Measurements from ENCODE around the gene FOXG1.

Gene FOXG1

GRCh38 chr14:28763751-28764256 lies 2.8 kb upstream of the FOXG1 start:
- peaks cover 2% of the 10 kb centered on the region; the same call in 1 of the 2 replicates for H3K9me3 ChIP-seq (ENCODE audit: insufficient read depth, low read depth, low read length)
- no peak overlapping the region for H3K4me3 ChIP-seq (ENCODE audit: low read length)
- peaks cover 5% of the 10 kb centered on the region; the same call in 1 of the 2 replicates for H3K4me1 ChIP-seq (ENCODE audit: insufficient read depth, low read length)
- no peak overlapping the region for H3K27ac ChIP-seq (ENCODE audit: low read length)
- no peaks in the 10 kb centered on the region for H3K36me3 ChIP-seq (ENCODE audit: insufficient read depth, low read depth, low read length)
- H3K9ac ChIP-seq (ENCODE audit: low read depth, low read length), result no peak overlapping the region
- peaks cover 89% of the 10 kb centered on the region for H3K27me3 ChIP-seq (ENCODE audit: insufficient read depth, low read length)

- peaks cover 89% of the 10 kb centered on the region for H3K27me3 ChIP-seq (ENCODE audit: insufficient read depth, low read length)
- no peak overlapping the region for H3K9ac ChIP-seq (ENCODE audit: low read depth, low read length)
- H3K9me3 ChIP-seq (ENCODE audit: insufficient read depth, low read depth, low read length), result peaks cover 2% of the 10 kb centered on the region; the same call in 1 of the 2 replicates
- H3K4me3 ChIP-seq (ENCODE audit: low read length), result no peak overlapping the region; the same call in 1 of the 2 replicates
- H3K27ac ChIP-seq (ENCODE audit: low read length), result no peak overlapping the region
- H3K4me1 ChIP-seq (ENCODE audit: insufficient read depth, low read length), result peaks cover 5% of the 10 kb centered on the region; the same call in 1 of the 2 replicates
- H3K36me3 ChIP-seq (ENCODE audit: insufficient read depth, low read depth, low read length), result no peaks in the 10 kb centered on the region
These were observed 2.1 kb upstream of the FOXG1 start for GRCh38 chr14:28764257-28765160.

- no peaks in the 10 kb centered on the region for H3K4me1 ChIP-seq (ENCODE audit: insufficient read depth, low read length)
- no peak overlapping the region for H3K27ac ChIP-seq (ENCODE audit: low read length)
- H3K36me3 ChIP-seq (ENCODE audit: insufficient read depth, low read depth, low read length), result no peaks in the 10 kb centered on the region
- peaks cover 89% of the 10 kb centered on the region for H3K27me3 ChIP-seq (ENCODE audit: insufficient read depth, low read length)
- H3K9ac ChIP-seq (ENCODE audit: low read depth, low read length), result no peak overlapping the region; the same call in 1 of the 2 replicates
- peaks cover 2% of the 10 kb centered on the region; the same call in 1 of the 2 replicates for H3K9me3 ChIP-seq (ENCODE audit: insufficient read depth, low read depth, low read length)
- peak overlapping the region; percentile 68 for H3K4me3 ChIP-seq (ENCODE audit: low read length)
These were observed 1.3 kb upstream of the FOXG1 start for GRCh38 chr14:28765169-28765830.

- Histone ChIP-seq H3K36me3 (ENCODE audit: insufficient read depth, low read depth, low read length) (no peaks in the 10 kb centered on the region), H3K4me1 (ENCODE audit: insufficient read depth, low read length) (no peaks in the 10 kb centered on the region), H3K27ac (ENCODE audit: low read length) (no peak overlapping the region), H3K9ac (ENCODE audit: low read depth, low read length) (peak overlapping the region; percentile 6; the same call in 1 of the 2 replicates), H3K9me3 (ENCODE audit: insufficient read depth, low read depth, low read length) (no peaks in the 10 kb centered on the region; the same call in 1 of the 2 replicates), H3K27me3 (ENCODE audit: insufficient read depth, low read length) (peaks cover 89% of the 10 kb centered on the region), H3K4me3 (ENCODE audit: low read length) (peak overlapping the region; percentile 68)
These were observed 637 bp upstream of the FOXG1 start for GRCh38 chr14:28765831-28766468.

- H3K9ac ChIP-seq (ENCODE audit: low read depth, low read length), result no peak overlapping the region
- H3K27me3 ChIP-seq (ENCODE audit: insufficient read depth, low read length), result peaks cover 89% of the 10 kb centered on the region
- no peaks in the 10 kb centered on the region for H3K9me3 ChIP-seq (ENCODE audit: insufficient read depth, low read depth, low read length)
- H3K27ac ChIP-seq (ENCODE audit: low read length), result no peak overlapping the region
- no peaks in the 10 kb centered on the region for H3K36me3 ChIP-seq (ENCODE audit: insufficient read depth, low read depth, low read length)
- H3K4me3 ChIP-seq (ENCODE audit: low read length), result peak overlapping the region; percentile 62; the same call in 1 of the 2 replicates
- no peaks in the 10 kb centered on the region for H3K4me1 ChIP-seq (ENCODE audit: insufficient read depth, low read length)
These were observed 654 bp downstream of the FOXG1 start for GRCh38 chr14:28767030-28767852.

GRCh38 chr14:28767853-28768741 lies 1.5 kb downstream of the FOXG1 start:
- Histone ChIP-seq H3K4me1 (ENCODE audit: insufficient read depth, low read length) (no peaks in the 10 kb centered on the region), H3K9me3 (ENCODE audit: insufficient read depth, low read depth, low read length) (no peaks in the 10 kb centered on the region), H3K36me3 (ENCODE audit: insufficient read depth, low read depth, low read length) (no peaks in the 10 kb centered on the region), H3K27me3 (ENCODE audit: insufficient read depth, low read length) (peaks cover 89% of the 10 kb centered on the region), H3K9ac (ENCODE audit: low read depth, low read length) (no peak overlapping the region), H3K4me3 (ENCODE audit: low read length) (peak overlapping the region; percentile 62), H3K27ac (ENCODE audit: low read length) (no peak overlapping the region)

- Histone ChIP-seq H3K9me3 (ENCODE audit: insufficient read depth, low read depth, low read length) (no peaks in the 10 kb centered on the region), H3K4me1 (ENCODE audit: insufficient read depth, low read length) (peaks cover 3% of the 10 kb centered on the region; the same call in 1 of the 2 replicates), H3K9ac (ENCODE audit: low read depth, low read length) (no peak overlapping the region), H3K4me3 (ENCODE audit: low read length) (no peak overlapping the region), H3K27me3 (ENCODE audit: insufficient read depth, low read length) (peaks cover 89% of the 10 kb centered on the region), H3K36me3 (ENCODE audit: insufficient read depth, low read depth, low read length) (no peaks in the 10 kb centered on the region), H3K27ac (ENCODE audit: low read length) (no peak overlapping the region)
These were observed 2.8 kb downstream of the FOXG1 start for GRCh38 chr14:28769276-28769880.

- Histone ChIP-seq H3K36me3 (ENCODE audit: insufficient read depth, low read depth, low read length) (no peaks in the 10 kb centered on the region), H3K4me3 (ENCODE audit: low read length) (no peak overlapping the region), H3K9ac (ENCODE audit: low read depth, low read length) (no peak overlapping the region), H3K27me3 (ENCODE audit: insufficient read depth, low read length) (peaks cover 89% of the 10 kb centered on the region), H3K9me3 (ENCODE audit: insufficient read depth, low read depth, low read length) (no peaks in the 10 kb centered on the region), H3K4me1 (ENCODE audit: insufficient read depth, low read length) (peaks cover 3% of the 10 kb centered on the region; the same call in 1 of the 2 replicates), H3K27ac (ENCODE audit: low read length) (no peak overlapping the region)
These were observed 3.5 kb downstream of the FOXG1 start for GRCh38 chr14:28770061-28770460.

GRCh38 chr14:28770630-28771029 lies 4.0 kb downstream of the FOXG1 start:
- Histone ChIP-seq H3K4me1 (ENCODE audit: insufficient read depth, low read length) (peaks cover 3% of the 10 kb centered on the region; the same call in 1 of the 2 replicates), H3K9ac (ENCODE audit: low read depth, low read length) (no peak overlapping the region), H3K27ac (ENCODE audit: low read length) (no peak overlapping the region), H3K9me3 (ENCODE audit: insufficient read depth, low read depth, low read length) (no peaks in the 10 kb centered on the region), H3K36me3 (ENCODE audit: insufficient read depth, low read depth, low read length) (no peaks in the 10 kb centered on the region), H3K4me3 (ENCODE audit: low read length) (no peak overlapping the region), H3K27me3 (ENCODE audit: insufficient read depth, low read length) (peaks cover 89% of the 10 kb centered on the region)

GRCh38 chr14:28771168-28771567 lies 4.6 kb downstream of the FOXG1 start:
- H3K4me3 ChIP-seq (ENCODE audit: low read length), result no peak overlapping the region
- H3K27me3 ChIP-seq (ENCODE audit: insufficient read depth, low read length), result peaks cover 89% of the 10 kb centered on the region
- H3K9me3 ChIP-seq (ENCODE audit: insufficient read depth, low read depth, low read length), result no peaks in the 10 kb centered on the region
- H3K36me3 ChIP-seq (ENCODE audit: insufficient read depth, low read depth, low read length), result no peaks in the 10 kb centered on the region
- H3K4me1 ChIP-seq (ENCODE audit: insufficient read depth, low read length), result peaks cover 3% of the 10 kb centered on the region; the same call in 1 of the 2 replicates
- no peak overlapping the region for H3K27ac ChIP-seq (ENCODE audit: low read length)
- H3K9ac ChIP-seq (ENCODE audit: low read depth, low read length), result no peak overlapping the region
